HEK293 (cell line): ENCODE data around the gene CD68.

Experiments used
- GLI4 ChIP-seq: fragments of 450-650 bp; formaldehyde crosslinking; IDR thresholded peaks from 2 replicates; pipeline ENCODE4 v1.5.1; 2016; ENCODE audit warnings: missing biosample characterization, missing genetic modification characterization
- GLIS2 ChIP-seq: fragments of 450-650 bp; formaldehyde crosslinking; IDR thresholded peaks from 2 replicates; pipeline ENCODE4 v1.5.1; 2016; ENCODE audit warnings: missing biosample characterization, missing genetic modification characterization
- HOXD13 ChIP-seq: sonication (generic); formaldehyde crosslinking; IDR thresholded peaks from 2 replicates; pipeline ENCODE4 v1.8.0; 2022; ENCODE audit warnings: missing genetic modification reagents, borderline replicate concordance
- PATZ1 ChIP-seq: fragments of 450-650 bp; formaldehyde crosslinking; IDR thresholded peaks from 2 replicates; pipeline ENCODE4 v1.5.1; 2016; ENCODE audit warnings: missing biosample characterization, missing genetic modification characterization
- WT1 ChIP-seq: fragments of 450-650 bp; formaldehyde crosslinking; IDR thresholded peaks from 2 replicates; pipeline ENCODE4 v1.5.1; 2016; ENCODE audit warnings: missing biosample characterization, missing genetic modification characterization
- ZIC2 ChIP-seq: fragments of 450-650 bp; formaldehyde crosslinking; IDR thresholded peaks from 2 replicates; pipeline ENCODE4 v1.5.1; 2016; ENCODE audit warnings: missing biosample characterization, missing genetic modification characterization
- ZNF114 ChIP-seq: fragments of 450-650 bp; formaldehyde crosslinking; IDR thresholded peaks from 2 replicates; pipeline ENCODE4 v1.5.0; 2017; ENCODE audit warnings: missing biosample characterization, missing genetic modification characterization
- ZNF341 ChIP-seq: fragments of 450-650 bp; formaldehyde crosslinking; IDR thresholded peaks from 2 replicates; pipeline ENCODE4; 2016; ENCODE audit warnings: low read depth, missing biosample characterization, missing genetic modification characterization
- ZNF391 ChIP-seq: fragments of 450-650 bp; formaldehyde crosslinking; IDR thresholded peaks from 2 replicates; pipeline ENCODE4 v1.5.1; 2016; ENCODE audit warnings: low read depth, missing biosample characterization, missing genetic modification characterization, borderline replicate concordance
- ZNF394 ChIP-seq: fragments of 450-650 bp; formaldehyde crosslinking; IDR thresholded peaks from 2 replicates; pipeline ENCODE4 v1.5.1; 2016; ENCODE audit warnings: missing biosample characterization, missing genetic modification characterization, mild to moderate bottlenecking, moderate library complexity, borderline replicate concordance
- ZNF398 ChIP-seq: fragments of 450-650 bp; formaldehyde crosslinking; IDR thresholded peaks from 2 replicates; pipeline ENCODE4 v1.5.1; 2017; ENCODE audit warnings: missing biosample characterization, missing genetic modification characterization
- ZNF629 ChIP-seq: fragments of 450-650 bp; formaldehyde crosslinking; IDR thresholded peaks from 2 replicates; pipeline ENCODE4 v1.5.1; 2017; ENCODE audit warnings: missing biosample characterization, missing genetic modification characterization
- ZNF660 ChIP-seq: fragments of 450-650 bp; IDR thresholded peaks from 2 replicates; pipeline ENCODE4 v1.5.1; 2018; ENCODE audit warnings: missing biosample characterization, mild to moderate bottlenecking, missing genetic modification characterization
- ZNF707 ChIP-seq: fragments of 450-650 bp; formaldehyde crosslinking; IDR thresholded peaks from 2 replicates; pipeline ENCODE4 v1.5.1; 2016; ENCODE audit warnings: missing biosample characterization, missing genetic modification characterization
- ZNF76 ChIP-seq: fragments of 450-650 bp; formaldehyde crosslinking; IDR thresholded peaks from 2 replicates; pipeline ENCODE4; 2016; ENCODE audit warnings: low read depth, missing biosample characterization, missing genetic modification characterization, borderline replicate concordance
- ZNF777 ChIP-seq: fragments of 450-650 bp; formaldehyde crosslinking; IDR thresholded peaks from 2 replicates; pipeline ENCODE4 v1.5.1; 2017; ENCODE audit warnings: missing biosample characterization, missing genetic modification characterization, borderline replicate concordance
- ZNF843 ChIP-seq: fragments of 450-650 bp; formaldehyde crosslinking; IDR thresholded peaks from 2 replicates; pipeline ENCODE4 v1.5.1; 2016; ENCODE audit warnings: missing biosample characterization, missing genetic modification characterization
- ZSCAN16 ChIP-seq: fragments of 450-650 bp; formaldehyde crosslinking; IDR thresholded peaks from 2 replicates; pipeline ENCODE4 v1.5.1; 2016; ENCODE audit warnings: missing biosample characterization, missing genetic modification characterization
- TF ChIP-seq, protein P1 (sequence below): fragments of 450-650 bp; formaldehyde crosslinking; IDR thresholded peaks from 2 replicates; pipeline ENCODE4 v1.5.1; 2016; ENCODE audit warnings: missing biosample characterization, missing genetic modification characterization
- TF ChIP-seq, protein P2 (sequence below): sonication (generic); formaldehyde crosslinking; IDR thresholded peaks from 2 replicates; pipeline ENCODE4 v1.8.1; 2022; ENCODE audit warnings: mild to moderate bottlenecking, moderate library complexity, missing genetic modification reagents
- TF ChIP-seq, protein P3 (sequence below): fragments of 450-650 bp; formaldehyde crosslinking; IDR thresholded peaks from 2 replicates; pipeline ENCODE4 v1.5.0; 2017; ENCODE audit warnings: missing biosample characterization, missing genetic modification characterization, borderline replicate concordance
- TF ChIP-seq, protein P4 (sequence below): fragments of 450-650 bp; formaldehyde crosslinking; IDR thresholded peaks from 2 replicates; pipeline ENCODE4 v1.5.1; 2016; ENCODE audit warnings: missing biosample characterization, missing genetic modification characterization
- TF ChIP-seq, protein P5 (sequence below): fragments of 450-650 bp; formaldehyde crosslinking; IDR thresholded peaks from 2 replicates; pipeline ENCODE4 v1.5.1; 2016; ENCODE audit warnings: missing biosample characterization, missing genetic modification characterization

CD68 gene

GRCh38 chr17:7573324-7574080 is 5.9 kb upstream of the CD68 start (continued):
- peak; percentile 64; the same call in 1 of the 2 replicates for TF ChIP-seq HOXD13 (CRISPR knock-in tag)
- TF ChIP-seq ZNF843 (tag by site-specific recombination) = no peak
- TF ChIP-seq, protein P1, sequence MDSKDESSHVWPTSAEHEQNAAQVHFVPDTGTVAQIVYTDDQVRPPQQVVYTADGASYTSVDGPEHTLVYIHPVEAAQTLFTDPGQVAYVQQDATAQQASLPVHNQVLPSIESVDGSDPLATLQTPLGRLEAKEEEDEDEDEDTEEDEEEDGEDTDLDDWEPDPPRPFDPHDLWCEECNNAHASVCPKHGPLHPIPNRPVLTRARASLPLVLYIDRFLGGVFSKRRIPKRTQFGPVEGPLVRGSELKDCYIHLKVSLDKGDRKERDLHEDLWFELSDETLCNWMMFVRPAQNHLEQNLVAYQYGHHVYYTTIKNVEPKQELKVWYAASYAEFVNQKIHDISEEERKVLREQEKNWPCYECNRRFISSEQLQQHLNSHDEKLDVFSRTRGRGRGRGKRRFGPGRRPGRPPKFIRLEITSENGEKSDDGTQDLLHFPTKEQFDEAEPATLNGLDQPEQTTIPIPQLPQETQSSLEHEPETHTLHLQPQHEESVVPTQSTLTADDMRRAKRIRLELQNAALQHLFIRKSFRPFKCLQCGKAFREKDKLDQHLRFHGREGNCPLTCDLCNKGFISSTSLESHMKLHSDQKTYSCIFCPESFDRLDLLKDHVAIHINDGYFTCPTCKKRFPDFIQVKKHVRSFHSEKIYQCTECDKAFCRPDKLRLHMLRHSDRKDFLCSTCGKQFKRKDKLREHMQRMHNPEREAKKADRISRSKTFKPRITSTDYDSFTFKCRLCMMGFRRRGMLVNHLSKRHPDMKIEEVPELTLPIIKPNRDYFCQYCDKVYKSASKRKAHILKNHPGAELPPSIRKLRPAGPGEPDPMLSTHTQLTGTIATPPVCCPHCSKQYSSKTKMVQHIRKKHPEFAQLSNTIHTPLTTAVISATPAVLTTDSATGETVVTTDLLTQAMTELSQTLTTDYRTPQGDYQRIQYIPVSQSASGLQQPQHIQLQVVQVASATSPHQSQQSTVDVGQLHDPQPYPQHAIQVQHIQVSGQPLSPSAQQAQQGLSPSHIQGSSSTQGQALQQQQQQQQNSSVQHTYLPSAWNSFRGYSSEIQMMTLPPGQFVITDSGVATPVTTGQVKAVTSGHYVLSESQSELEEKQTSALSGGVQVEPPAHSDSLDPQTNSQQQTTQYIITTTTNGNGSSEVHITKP = peak; percentile 99
- TF ChIP-seq PATZ1 (tag by site-specific recombination) = peak; percentile 96
- peak; percentile 98 for TF ChIP-seq ZNF398 (tag by site-specific recombination)
- TF ChIP-seq ZNF76 (tag by site-specific recombination) = peak; percentile 67; the same call in 1 of the 2 replicates
- peak; percentile 81 for TF ChIP-seq ZIC2 (tag by site-specific recombination)
- TF ChIP-seq ZNF114 = no peak
- no peak for TF ChIP-seq ZNF707 (tag by site-specific recombination)
- TF ChIP-seq, protein P2, sequence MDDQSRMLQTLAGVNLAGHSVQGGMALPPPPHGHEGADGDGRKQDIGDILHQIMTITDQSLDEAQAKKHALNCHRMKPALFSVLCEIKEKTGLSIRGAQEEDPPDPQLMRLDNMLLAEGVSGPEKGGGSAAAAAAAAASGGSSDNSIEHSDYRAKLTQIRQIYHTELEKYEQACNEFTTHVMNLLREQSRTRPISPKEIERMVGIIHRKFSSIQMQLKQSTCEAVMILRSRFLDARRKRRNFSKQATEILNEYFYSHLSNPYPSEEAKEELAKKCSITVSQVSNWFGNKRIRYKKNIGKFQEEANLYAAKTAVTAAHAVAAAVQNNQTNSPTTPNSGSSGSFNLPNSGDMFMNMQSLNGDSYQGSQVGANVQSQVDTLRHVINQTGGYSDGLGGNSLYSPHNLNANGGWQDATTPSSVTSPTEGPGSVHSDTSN (CRISPR knock-in tag) = peak; percentile 62; the same call in 1 of the 2 replicates
- TF ChIP-seq, protein P3, sequence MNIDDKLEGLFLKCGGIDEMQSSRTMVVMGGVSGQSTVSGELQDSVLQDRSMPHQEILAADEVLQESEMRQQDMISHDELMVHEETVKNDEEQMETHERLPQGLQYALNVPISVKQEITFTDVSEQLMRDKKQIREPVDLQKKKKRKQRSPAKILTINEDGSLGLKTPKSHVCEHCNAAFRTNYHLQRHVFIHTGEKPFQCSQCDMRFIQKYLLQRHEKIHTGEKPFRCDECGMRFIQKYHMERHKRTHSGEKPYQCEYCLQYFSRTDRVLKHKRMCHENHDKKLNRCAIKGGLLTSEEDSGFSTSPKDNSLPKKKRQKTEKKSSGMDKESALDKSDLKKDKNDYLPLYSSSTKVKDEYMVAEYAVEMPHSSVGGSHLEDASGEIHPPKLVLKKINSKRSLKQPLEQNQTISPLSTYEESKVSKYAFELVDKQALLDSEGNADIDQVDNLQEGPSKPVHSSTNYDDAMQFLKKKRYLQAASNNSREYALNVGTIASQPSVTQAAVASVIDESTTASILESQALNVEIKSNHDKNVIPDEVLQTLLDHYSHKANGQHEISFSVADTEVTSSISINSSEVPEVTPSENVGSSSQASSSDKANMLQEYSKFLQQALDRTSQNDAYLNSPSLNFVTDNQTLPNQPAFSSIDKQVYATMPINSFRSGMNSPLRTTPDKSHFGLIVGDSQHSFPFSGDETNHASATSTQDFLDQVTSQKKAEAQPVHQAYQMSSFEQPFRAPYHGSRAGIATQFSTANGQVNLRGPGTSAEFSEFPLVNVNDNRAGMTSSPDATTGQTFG (tag by site-specific recombination) = no peak
- TF ChIP-seq GLIS2 = peak; percentile 99
- peak; percentile 49; the same call in 1 of the 2 replicates for TF ChIP-seq ZNF660 (tag by site-specific recombination)
- TF ChIP-seq ZNF629 = peak; percentile 88
- peak; percentile 79; the same call in 1 of the 2 replicates for TF ChIP-seq GLI4 (tag by site-specific recombination)
- TF ChIP-seq ZNF394 (tag by site-specific recombination) = peak; percentile 16; the same call in 1 of the 2 replicates
- TF ChIP-seq, protein P4, sequence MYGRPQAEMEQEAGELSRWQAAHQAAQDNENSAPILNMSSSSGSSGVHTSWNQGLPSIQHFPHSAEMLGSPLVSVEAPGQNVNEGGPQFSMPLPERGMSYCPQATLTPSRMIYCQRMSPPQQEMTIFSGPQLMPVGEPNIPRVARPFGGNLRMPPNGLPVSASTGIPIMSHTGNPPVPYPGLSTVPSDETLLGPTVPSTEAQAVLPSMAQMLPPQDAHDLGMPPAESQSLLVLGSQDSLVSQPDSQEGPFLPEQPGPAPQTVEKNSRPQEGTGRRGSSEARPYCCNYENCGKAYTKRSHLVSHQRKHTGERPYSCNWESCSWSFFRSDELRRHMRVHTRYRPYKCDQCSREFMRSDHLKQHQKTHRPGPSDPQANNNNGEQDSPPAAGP (tag by site-specific recombination) = peak; percentile 93
- TF ChIP-seq, protein P5, sequence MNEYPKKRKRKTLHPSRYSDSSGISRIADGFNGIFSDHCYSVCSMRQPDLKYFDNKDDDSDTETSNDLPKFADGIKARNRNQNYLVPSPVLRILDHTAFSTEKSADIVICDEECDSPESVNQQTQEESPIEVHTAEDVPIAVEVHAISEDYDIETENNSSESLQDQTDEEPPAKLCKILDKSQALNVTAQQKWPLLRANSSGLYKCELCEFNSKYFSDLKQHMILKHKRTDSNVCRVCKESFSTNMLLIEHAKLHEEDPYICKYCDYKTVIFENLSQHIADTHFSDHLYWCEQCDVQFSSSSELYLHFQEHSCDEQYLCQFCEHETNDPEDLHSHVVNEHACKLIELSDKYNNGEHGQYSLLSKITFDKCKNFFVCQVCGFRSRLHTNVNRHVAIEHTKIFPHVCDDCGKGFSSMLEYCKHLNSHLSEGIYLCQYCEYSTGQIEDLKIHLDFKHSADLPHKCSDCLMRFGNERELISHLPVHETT = peak; percentile 15; the same call in 1 of the 2 replicates
- TF ChIP-seq ZNF391 = 0 out of 2 replicates have a peak, but pooled peaks have one; percentile 43
- TF ChIP-seq WT1 (tag by site-specific recombination) = peak; percentile 74
- peak; percentile 97 for TF ChIP-seq ZNF341
- TF ChIP-seq ZNF777 (tag by site-specific recombination) = no peak
- TF ChIP-seq ZSCAN16 (tag by site-specific recombination) = no peak
